ENCODE results near the gene KPNA1. TPM values are rescaled to one million over a fixed set of nuclear protein-coding genes. Genes with fewer than 3 reads are reported as not detected.

Gene KPNA1
- total and polyA plus RNA-seq, 2 of the 13 experiments (the other 11 are each of a cell fraction or from before 2014, with no cell fraction given), result 15.4 to 30.0 TPM

- TF ChIP-seq ZBTB2 (CRISPR knock-in tag; IDR thresholded peaks at IDR 0.05; ENCODE audit: low read depth) (no peak), ZGPAT (CRISPR knock-in tag; IDR thresholded peaks at IDR 0.05) (no peak), ZFYVE20 (CRISPR knock-in tag; IDR thresholded peaks at IDR 0.05; ENCODE audit: borderline replicate concordance, low read depth) (no peak), NCOA2 (CRISPR knock-in tag; IDR thresholded peaks at IDR 0.05) (no peak), PRDM10 (CRISPR knock-in tag; IDR thresholded peaks at IDR 0.05; ENCODE audit: low read depth) (no peak), REPIN1 (CRISPR knock-in tag; IDR thresholded peaks at IDR 0.05; ENCODE audit: borderline replicate concordance, low read depth) (no peak), SNAPC2 (CRISPR knock-in tag; IDR thresholded peaks at IDR 0.05) (no peak), ATF2 (CRISPR knock-in tag; IDR thresholded peaks at IDR 0.05) (peak; percentile 76), ZNF598 (CRISPR knock-in tag; IDR thresholded peaks at IDR 0.05; ENCODE audit: borderline replicate concordance) (no peak), TSC22D2 (CRISPR knock-in tag; IDR thresholded peaks at IDR 0.05; ENCODE audit: borderline replicate concordance) (no peak), SAP130 (CRISPR knock-in tag; IDR thresholded peaks at IDR 0.05; ENCODE audit: low read depth) (0 out of 2 replicates have a peak, but pooled peaks have one; percentile 27), RAD21 (CRISPR knock-in tag; IDR thresholded peaks at IDR 0.05) (peak; percentile 52), HIC2 (CRISPR knock-in tag; IDR thresholded peaks at IDR 0.05; ENCODE audit: low read depth) (no peak), ELF3 (CRISPR knock-in tag; IDR thresholded peaks at IDR 0.05) (no peak), ZNF30 (CRISPR knock-in tag; IDR thresholded peaks at IDR 0.05) (no peak), NR3C1 (CRISPR knock-in tag; IDR thresholded peaks at IDR 0.05) (no peak), ZNF674 (CRISPR knock-in tag; IDR thresholded peaks at IDR 0.05; ENCODE audit: low read depth) (no peak), STAG1 (CRISPR knock-in tag; IDR thresholded peaks at IDR 0.05) (peak; percentile 83), SMC3 (IDR thresholded peaks at IDR 0.05; ENCODE audit: low read length) (peak; percentile 90)
Measured at GRCh38 chr3:122560680-122561079, 45.9 kb upstream of the KPNA1 start (continued).

All from HepG2 (cell line).